Measurements from ENCODE around the gene GALNT2. TPM values are rescaled to one million over a fixed set of nuclear protein-coding genes. Genes with fewer than 3 reads are reported as not detected.
A peak's percentile ranks its signal among the peaks of the same experiment; 100 is the strongest.

Gene GALNT2
- total RNA-seq, 1 donor: 38.0 TPM

- DNase-seq (ENCODE audit: low read depth in 2 of 3, low spot score in 2 of 3): no peak
These were observed 217.9 kb downstream of the GALNT2 start for GRCh38 chr1:230284891-230285290.

- no peak for DNase-seq (ENCODE audit: low read depth in 2 of 3, low spot score in 2 of 3)
These were observed 218.3 kb downstream of the GALNT2 start for GRCh38 chr1:230285351-230285750.

- DNase-seq (ENCODE audit: low read depth in 2 of 3, low spot score in 2 of 3): no peak
These were observed 219.3 kb downstream of the GALNT2 start for GRCh38 chr1:230286166-230286889.

- DNase-seq (ENCODE audit: low read depth in 2 of 3, low spot score in 2 of 3): no peak
These were observed 219.8 kb downstream of the GALNT2 start for GRCh38 chr1:230286890-230287269.

GRCh38 chr1:230287674-230288315 is 220.8 kb downstream of the GALNT2 start:
- no peak for DNase-seq (ENCODE audit: low read depth in 2 of 3, low spot score in 2 of 3)

- DNase-seq (ENCODE audit: low read depth in 2 of 3, low spot score in 2 of 3): no peak
These were observed 221.8 kb downstream of the GALNT2 start for GRCh38 chr1:230288641-230289349.

GRCh38 chr1:230289350-230289644 is 222.3 kb downstream of the GALNT2 start:
- DNase-seq (ENCODE audit: low read depth in 2 of 3, low spot score in 2 of 3): no peak

GRCh38 chr1:230291731-230292620 is 224.9 kb downstream of the GALNT2 start:
- DNase-seq (ENCODE audit: low read depth in 2 of 3, low spot score in 2 of 3): peak in 2 of 3 donors; percentile 54 to 82

- DNase-seq (ENCODE audit: low read depth in 2 of 3, low spot score in 2 of 3): no peak
These were observed 225.8 kb downstream of the GALNT2 start for GRCh38 chr1:230292689-230293389.

- DNase-seq (ENCODE audit: low read depth in 2 of 3, low spot score in 2 of 3): no peak
These were observed 226.3 kb downstream of the GALNT2 start for GRCh38 chr1:230293390-230293700.

- DNase-seq (ENCODE audit: low read depth in 2 of 3, low spot score in 2 of 3): no peak
These were observed 228.3 kb downstream of the GALNT2 start for GRCh38 chr1:230295367-230295766.

- no peak for DNase-seq (ENCODE audit: low read depth in 2 of 3, low spot score in 2 of 3)
These were observed 232.4 kb downstream of the GALNT2 start for GRCh38 chr1:230299191-230300006.

GRCh38 chr1:230300322-230301301 is 233.6 kb downstream of the GALNT2 start:
- no peak for DNase-seq (ENCODE audit: low read depth in 2 of 3, low spot score in 2 of 3)

GRCh38 chr1:230301322-230301721 is 234.3 kb downstream of the GALNT2 start:
- no peak for DNase-seq (ENCODE audit: low read depth in 2 of 3, low spot score in 2 of 3)

GRCh38 chr1:230301822-230302221 is 234.8 kb downstream of the GALNT2 start:
- DNase-seq (ENCODE audit: low read depth in 2 of 3, low spot score in 2 of 3): no peak

GRCh38 chr1:230303069-230303468 is 236.0 kb downstream of the GALNT2 start:
- peak in 1 of 3 donors; percentile 22 for DNase-seq (ENCODE audit: low read depth in 2 of 3, low spot score in 2 of 3)

GRCh38 chr1:230303822-230304221 is 236.8 kb downstream of the GALNT2 start:
- no peak for DNase-seq (ENCODE audit: low read depth in 2 of 3, low spot score in 2 of 3)

GRCh38 chr1:230306169-230306568 is 239.1 kb downstream of the GALNT2 start:
- DNase-seq (ENCODE audit: low read depth in 2 of 3, low spot score in 2 of 3): peak in 1 of 3 donors; percentile 33
